HepG2 (cell line): Measurements from ENCODE around the gene HSPA1B. TPM values are rescaled to one million over a fixed set of nuclear protein-coding genes. Genes with fewer than 3 reads are reported as not detected.

Experiments used
- ATF1 ChIP-seq: IDR thresholded peaks from 2 replicates; pipeline ENCODE4 v1.6.1; 2016; ENCODE audit warnings: mild to moderate bottlenecking, control low read depth
- E2F2 ChIP-seq: sonication (generic); formaldehyde crosslinking; IDR thresholded peaks from 2 replicates; pipeline ENCODE4 v1.4.0; 2020; ENCODE audit warnings: missing genetic modification reagents, borderline replicate concordance
- ERF ChIP-seq: IDR thresholded peaks from 2 replicates; pipeline ENCODE4 v1.6.1; 2018; ENCODE audit warnings: missing biosample characterization, missing genetic modification reagents
- NCOA2 ChIP-seq: sonication (generic); formaldehyde crosslinking; IDR thresholded peaks from 2 replicates; pipeline ENCODE4 v1.8.0; 2022; ENCODE audit warnings: inconsistent platforms
- NR2C2 ChIP-seq: sonication (generic); formaldehyde crosslinking; IDR thresholded peaks from 2 replicates; pipeline ENCODE4 v1.4.0; 2020; ENCODE audit warnings: missing genetic modification reagents, mild to moderate bottlenecking, moderate library complexity, borderline replicate concordance
- ONECUT2 ChIP-seq: sonication (generic); formaldehyde crosslinking; IDR thresholded peaks from 2 replicates; pipeline ENCODE4 v1.4.0; 2020; ENCODE audit warnings: missing genetic modification reagents
- RCOR2 ChIP-seq: IDR thresholded peaks from 2 replicates; pipeline ENCODE4 v1.6.1; 2016; ENCODE audit warnings: missing biosample characterization, missing genetic modification reagents
- SCMH1 ChIP-seq: sonication (generic); formaldehyde crosslinking; IDR thresholded peaks from 2 replicates; pipeline ENCODE4 v1.9.0; 2021; ENCODE audit warnings: missing genetic modification reagents, mild to moderate bottlenecking, borderline replicate concordance
- SMAD1 ChIP-seq: sonication (generic); formaldehyde crosslinking; IDR thresholded peaks from 2 replicates; pipeline ENCODE4 v1.4.0; 2020; ENCODE audit warnings: missing genetic modification reagents, low read depth, mild to moderate bottlenecking, borderline replicate concordance
- SMAD3 ChIP-seq: sonication (generic); formaldehyde crosslinking; IDR thresholded peaks from 2 replicates; pipeline ENCODE4 v1.4.0; 2020; ENCODE audit warnings: missing genetic modification reagents
- ZNF263 ChIP-seq: sonication (generic); formaldehyde crosslinking; IDR thresholded peaks from 2 replicates; pipeline ENCODE4 v1.4.0; 2020; ENCODE audit warnings: missing genetic modification reagents
- ZNF335 ChIP-seq: sonication (generic); formaldehyde crosslinking; IDR thresholded peaks from 2 replicates; pipeline ENCODE4 v1.4.0; 2020; ENCODE audit warnings: missing genetic modification reagents
- ZNF354B ChIP-seq: sonication (generic); formaldehyde crosslinking; IDR thresholded peaks from 2 replicates; pipeline ENCODE4 v1.8.0; 2022; ENCODE audit warnings: mild to moderate bottlenecking, missing genetic modification reagents
- ZNF710 ChIP-seq: sonication (generic); formaldehyde crosslinking; IDR thresholded peaks from 2 replicates; pipeline ENCODE4 v1.5.0; 2020; ENCODE audit warnings: mild to moderate bottlenecking, missing genetic modification reagents, borderline replicate concordance
- ZNF749 ChIP-seq: sonication (generic); formaldehyde crosslinking; IDR thresholded peaks from 2 replicates; pipeline ENCODE4 v1.8.0; 2022; ENCODE audit warnings: mild to moderate bottlenecking, missing genetic modification reagents, moderate library complexity, borderline replicate concordance
- ZNF776 ChIP-seq: sonication (generic); formaldehyde crosslinking; IDR thresholded peaks from 2 replicates; pipeline ENCODE4 v1.4.0; 2020; ENCODE audit warnings: mild to moderate bottlenecking, missing genetic modification reagents
- ZSCAN20 ChIP-seq: sonication (generic); formaldehyde crosslinking; IDR thresholded peaks from 2 replicates; pipeline ENCODE4 v1.4.0; 2020; ENCODE audit warnings: missing genetic modification reagents, mild to moderate bottlenecking, borderline replicate concordance
- polyA plus RNA-seq, 8 experiments: library from polyadenylated mRNA; depleted of rRNA in 3 of 8; stranded (reverse) in 7 of 8; unstranded in 1 of 8; fragments of >200 nt; fragmentation: Illumina TruSeq in 4 of 8; extraction: Trizol in 4 of 8; gene quantifications; 2 replicates each; pipeline versions ENCODE4 v1.2.1 to v1.2.3, GENCODE V29; 2011 to 2016; ENCODE audit warnings: low read depth in 4 of 8, missing spikeins in 1 of 8, mixed read lengths in 1 of 8; ENCODE audit not compliant: insufficient read depth in 1 of 8
- total RNA-seq, 5 experiments: library from RNA; depleted of rRNA; stranded (reverse); fragments of >200 nt; fragmentation: Illumina TruSeq; extraction: Trizol; gene quantifications; 2 replicates each; pipeline ENCODE4 v1.2.3, GENCODE V29; 2016; ENCODE audit warnings: low read depth in 1 of 5
- TF ChIP-seq, protein P1 (sequence below): conservative IDR thresholded peaks from 2 replicates; pipeline ENCODE4 v1.6.1; 2018; ENCODE audit warnings: missing genetic modification reagents

HSPA1B gene
- total and polyA plus RNA-seq, 2 of the 13 experiments (the other 11 are each of a cell fraction or from before 2014, with no cell fraction given), result 26.0 to 186 TPM

- no peak for TF ChIP-seq SCMH1 (CRISPR knock-in tag)
- no peak for TF ChIP-seq ZSCAN20 (CRISPR knock-in tag)
- TF ChIP-seq ZNF710 (CRISPR knock-in tag), result peak; percentile 83
- TF ChIP-seq RCOR2, result peak; percentile 59; the same call in 1 of the 2 replicates
- TF ChIP-seq, protein P1, sequence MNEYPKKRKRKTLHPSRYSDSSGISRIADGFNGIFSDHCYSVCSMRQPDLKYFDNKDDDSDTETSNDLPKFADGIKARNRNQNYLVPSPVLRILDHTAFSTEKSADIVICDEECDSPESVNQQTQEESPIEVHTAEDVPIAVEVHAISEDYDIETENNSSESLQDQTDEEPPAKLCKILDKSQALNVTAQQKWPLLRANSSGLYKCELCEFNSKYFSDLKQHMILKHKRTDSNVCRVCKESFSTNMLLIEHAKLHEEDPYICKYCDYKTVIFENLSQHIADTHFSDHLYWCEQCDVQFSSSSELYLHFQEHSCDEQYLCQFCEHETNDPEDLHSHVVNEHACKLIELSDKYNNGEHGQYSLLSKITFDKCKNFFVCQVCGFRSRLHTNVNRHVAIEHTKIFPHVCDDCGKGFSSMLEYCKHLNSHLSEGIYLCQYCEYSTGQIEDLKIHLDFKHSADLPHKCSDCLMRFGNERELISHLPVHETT (CRISPR knock-in tag), result peak; percentile 86
- no peak for TF ChIP-seq E2F2 (CRISPR knock-in tag)
- peak; percentile 93 for TF ChIP-seq ERF (CRISPR knock-in tag)
- peak; percentile 99 for TF ChIP-seq ZNF335 (CRISPR knock-in tag)
- TF ChIP-seq SMAD3 (CRISPR knock-in tag), result no peak
- TF ChIP-seq SMAD1, result peak; percentile 60; the same call in 1 of the 2 replicates
- peak; percentile 35; the same call in 1 of the 2 replicates for TF ChIP-seq ZNF263
- TF ChIP-seq ZNF749, result peak; percentile 43; the same call in 1 of the 2 replicates
- TF ChIP-seq NR2C2 (CRISPR knock-in tag), result peak; percentile 84
- no peak for TF ChIP-seq ZNF354B
- no peak for TF ChIP-seq ZNF776 (CRISPR knock-in tag)
- no peak for TF ChIP-seq ONECUT2 (CRISPR knock-in tag)
- no peak; the same call in 1 of the 2 replicates for TF ChIP-seq NCOA2 (CRISPR knock-in tag)
- no peak for TF ChIP-seq ATF1 (CRISPR knock-in tag)
Observed at GRCh38 chr6:31795616-31796298, 31.8 kb upstream of the HSPA1B start, which contains the start of gene VARS1 (continued).
